IMR-90 (cell line): ENCODE measurements around the gene SLC36A2. TPM values are rescaled to one million over a fixed set of nuclear protein-coding genes. Genes with fewer than 3 reads are reported as not detected.

ENCODE experiments used
- ATAC-seq: fragments of 200-7000 bp; cut with Tn5 transposase; 2 replicates; pipeline ENCODE4 v1.9.1; 2020; ENCODE audit warnings: low read depth, mild to moderate bottlenecking, moderate library complexity
- BruUV-seq: library from RNA; stranded (reverse); fragments of 400-500 nt; replicated peaks from 2 replicates; lab custom pipeline; 2021; lab: Mats Ljungman, UMichigan
- CTCF ChIA-PET: fragments of 300-600 bp; formaldehyde crosslinking; extraction: SDS; loops from one replicate; lab custom pipeline; 2021; ENCODE audit warnings: antibody characterized with exemption; lab: Yijun Ruan, JAX
- POLR2A ChIA-PET: fragments of 300-600 bp; sonication (Branson Sonifier 250); formaldehyde crosslinking; loops from one replicate; lab custom pipeline; 2022; ENCODE audit warnings: antibody characterized with exemption; ENCODE audit not compliant: unreplicated experiment; lab: Charles Lee
- DNase-seq: peaks from one replicate; pipeline ENCODE4 v3.0.0; 2013
- H2AFZ ChIP-seq: replicated peaks from 2 replicates; pipeline ENCODE3; 2013; ENCODE audit warnings: low read length, mild to moderate bottlenecking; ENCODE audit not compliant: poor library complexity
- H2AK5ac ChIP-seq: 2 replicates; pipeline ENCODE4 v1.6.1; 2013; ENCODE audit warnings: low read depth, low read length, inconsistent platforms
- H2AK9ac ChIP-seq: replicated peaks from 2 replicates; pipeline ENCODE3; 2013; ENCODE audit warnings: mild to moderate bottlenecking, low read depth, low read length, moderate library complexity; ENCODE audit not compliant: poor library complexity
- H2BK120ac ChIP-seq: 2 replicates; pipeline ENCODE4 v1.6.1; 2013; ENCODE audit warnings: low read depth, low read length, inconsistent platforms
- H2BK15ac ChIP-seq: 3 replicates; pipeline ENCODE4 v1.6.1; 2013; ENCODE audit warnings: low read depth, low read length, inconsistent platforms
- H2BK20ac ChIP-seq: 2 replicates; pipeline ENCODE4 v1.6.1; 2013; ENCODE audit warnings: low read depth, mild to moderate bottlenecking, inconsistent platforms, low read length, moderate library complexity
- H2BK5ac ChIP-seq: 2 replicates; pipeline ENCODE4 v1.6.1; 2013; ENCODE audit warnings: mild to moderate bottlenecking, low read depth, low read length, inconsistent platforms; ENCODE audit not compliant: poor library complexity, severe bottlenecking
- H3K14ac ChIP-seq: replicated peaks from 2 replicates; pipeline ENCODE4 v1.6.1; 2013; ENCODE audit warnings: low read depth, low read length, inconsistent platforms
- H3K18ac ChIP-seq: 2 replicates; pipeline ENCODE4 v1.6.1; 2013; ENCODE audit warnings: low read depth, low read length, control low read depth
- H3K23ac ChIP-seq: 2 replicates; pipeline ENCODE4 v1.6.1; 2013; ENCODE audit warnings: low read depth, low read length, inconsistent platforms
- H3K27ac ChIP-seq: 2 replicates; pipeline ENCODE4 v1.5.1; 2013; ENCODE audit warnings: mild to moderate bottlenecking, control low read depth, low read length; ENCODE audit not compliant: insufficient read depth
- H3K27me3 ChIP-seq: 2 replicates; pipeline ENCODE4 v1.6.1; 2013; ENCODE audit warnings: low read length; ENCODE audit not compliant: control insufficient read depth, insufficient read depth
- H3K36me3 ChIP-seq: 2 replicates; pipeline ENCODE4 v1.6.1; 2013; ENCODE audit warnings: low read length, mixed read lengths; ENCODE audit not compliant: control insufficient read depth, insufficient read depth
- H3K4ac ChIP-seq: 2 replicates; pipeline ENCODE4 v1.6.1; 2013; ENCODE audit warnings: low read depth, low read length, inconsistent platforms
- H3K4me1 ChIP-seq: 2 replicates; pipeline ENCODE4 v1.6.1; 2013; ENCODE audit warnings: low read length, mixed read lengths; ENCODE audit not compliant: control insufficient read depth, insufficient read depth
- H3K4me2 ChIP-seq: 2 replicates; pipeline ENCODE4 v1.6.1; 2013; ENCODE audit warnings: low read depth, mild to moderate bottlenecking, control low read depth, low read length, moderate library complexity
- H3K4me3 ChIP-seq: 2 replicates; pipeline ENCODE4 v1.5.1; 2013; ENCODE audit warnings: low read depth, mild to moderate bottlenecking, control low read depth, low read length, moderate library complexity; ENCODE audit not compliant: insufficient read depth
- H3K56ac ChIP-seq: 2 replicates; pipeline ENCODE4 v1.6.1; 2013; ENCODE audit warnings: low read length, inconsistent platforms; ENCODE audit not compliant: insufficient read depth; ENCODE audit errors: extremely low read depth
- H3K79me1 ChIP-seq, 2 experiments: 2 replicates each; pipeline ENCODE4 v1.6.1; 2013; ENCODE audit warnings: low read length in 2 of 2, inconsistent platforms in 1 of 2, low read depth in 1 of 2
- H3K9ac ChIP-seq: 2 replicates; pipeline ENCODE4 v1.6.1; 2013; ENCODE audit warnings: low read depth, low read length, control low read depth
- H3K9me1 ChIP-seq: 2 replicates; pipeline ENCODE4 v1.6.1; 2013; ENCODE audit warnings: low read length, inconsistent platforms; ENCODE audit not compliant: insufficient read depth
- H3K9me3 ChIP-seq: 2 replicates; pipeline ENCODE4 v1.6.1; 2013; ENCODE audit warnings: low read length; ENCODE audit not compliant: control insufficient read depth, insufficient read depth
- H4K20me1 ChIP-seq: 2 replicates; pipeline ENCODE4 v1.6.1; 2013; ENCODE audit warnings: low read length, inconsistent platforms; ENCODE audit not compliant: insufficient read depth
- H4K5ac ChIP-seq: 2 replicates; pipeline ENCODE4 v1.6.1; 2013; ENCODE audit warnings: mild to moderate bottlenecking, low read depth, low read length, control low read depth
- H4K8ac ChIP-seq, 2 experiments: 2 replicates each; pipeline ENCODE4 v1.6.1; 2013; ENCODE audit warnings: low read depth in 2 of 2, low read length in 2 of 2, control low read depth in 1 of 2, inconsistent platforms in 1 of 2
- H4K91ac ChIP-seq: 2 replicates; pipeline ENCODE4 v1.6.1; 2013; ENCODE audit warnings: low read depth, low read length, inconsistent platforms; ENCODE audit not compliant: insufficient read depth
- POLR2A ChIP-seq: IDR thresholded peaks from 2 replicates; pipeline ENCODE4 v1.6.1; 2012; ENCODE audit warnings: mild to moderate bottlenecking, low read depth, low read length
- WGBS, 2 experiments: methylation state at CpG; one replicate each; pipeline versions ENCODE4 v1.1.5 to v1.1.7; 2013; ENCODE audit warnings: missing lambda C conversion rate in 2 of 2; ENCODE audit not compliant: insufficient read length in 1 of 2; ENCODE audit errors: extremely low coverage in 2 of 2; 5-methylcytosine and 5-hydroxymethylcytosine counted together
- dilution Hi-C: fragments of 300-500 bp; cut with HindIII; formaldehyde crosslinking; loops from one replicate; pipeline ENCODE4 v1.14.3; 2018; ENCODE audit warnings: low sequenced_read_pairs; ENCODE audit not compliant: unreplicated experiment
- in situ Hi-C: fragments of 300-500 bp; cut with MboI; formaldehyde crosslinking; loops from 3 replicates; pipeline ENCODE4 v1.14.3; 2019; ENCODE audit warnings: low sequenced_read_pairs, inconsistent platforms, mixed read lengths
- intact Hi-C: fragments of 100-400 bp; cut with micrococcal nuclease; formaldehyde crosslinking; loops from 2 replicates; pipeline ENCODE4 v1.10.0; 2022
- polyA plus RNA-seq, 3 experiments: library from polyadenylated mRNA; depleted of rRNA; stranded (reverse); fragments of >200 nt; gene quantifications; 2 replicates each; pipeline ENCODE4 v1.2.3, GENCODE V29; 2012; ENCODE audit warnings: low replicate concordance in 1 of 3
- total RNA-seq: library from RNA; depleted of rRNA; stranded (reverse); fragments of >200 nt; gene quantifications from 2 replicates; pipeline ENCODE4 v1.2.3, GENCODE V29; 2012

The SLC36A2 gene
- total and polyA plus RNA-seq, 2 of the 4 experiments (the other 2 are of a cell fraction): not detected

- Histone ChIP-seq H3K56ac (no peak overlapping the region), H2BK120ac (no peak overlapping the region), H2AK9ac (no peak overlapping the region), H3K9me3 (no peaks in the 10 kb centered on the region), H2BK5ac (no peak overlapping the region), H4K5ac (no peak overlapping the region), H2BK15ac (no peak overlapping the region), H3K14ac (no peak overlapping the region), H4K20me1 (no peaks in the 10 kb centered on the region), H3K18ac (no peak overlapping the region), H3K23ac (no peak overlapping the region), H2AFZ (no peak overlapping the region), H3K27ac (no peak overlapping the region), H3K4me1 (no peaks in the 10 kb centered on the region), H4K91ac (no peak overlapping the region), H3K9me1 (no peaks in the 10 kb centered on the region), H3K36me3 (no peaks in the 10 kb centered on the region), H3K4ac (no peak overlapping the region), H3K79me1 (no peaks in the 10 kb centered on the region), H3K4me2 (no peak overlapping the region), H3K4me3 (no peak overlapping the region), H3K27me3 (no peaks in the 10 kb centered on the region), H2AK5ac (no peak overlapping the region), H3K9ac (no peak overlapping the region), H4K8ac (no peak overlapping the region), H2BK20ac (no peak overlapping the region)
- BruUV-seq: no TSS peak
- in situ Hi-C loops (no loop called here), dilution Hi-C loops (no loop called here), intact Hi-C loops (loop anchor here (5.0 kb wide), 1 partner anchor 270 kb away; no protein-coding TSS in a partner anchor)
- WGBS, 2 experiments: 48% methylated on average over 3 of the region's 6 CpGs; no CpG with 5 or more reads in 1 of the 2 experiments
- TF ChIP-seq POLR2A: no peak
- ChIA-PET POLR2A (no interaction called here), CTCF (no interaction called here)
- DNase-seq: no peak
- ATAC-seq: no peak
These were observed 34.5 kb upstream of the SLC36A2 start for GRCh38 chr5:151381899-151382298.
